ENCODE results near the gene TPSD1. TPM values are rescaled to one million over a fixed set of nuclear protein-coding genes. Genes with fewer than 3 reads are reported as not detected.

The TPSD1 gene
- polyA plus RNA-seq, 1 of the 3 experiments (the other 2 are of a cell fraction), result not detected

DNA sequence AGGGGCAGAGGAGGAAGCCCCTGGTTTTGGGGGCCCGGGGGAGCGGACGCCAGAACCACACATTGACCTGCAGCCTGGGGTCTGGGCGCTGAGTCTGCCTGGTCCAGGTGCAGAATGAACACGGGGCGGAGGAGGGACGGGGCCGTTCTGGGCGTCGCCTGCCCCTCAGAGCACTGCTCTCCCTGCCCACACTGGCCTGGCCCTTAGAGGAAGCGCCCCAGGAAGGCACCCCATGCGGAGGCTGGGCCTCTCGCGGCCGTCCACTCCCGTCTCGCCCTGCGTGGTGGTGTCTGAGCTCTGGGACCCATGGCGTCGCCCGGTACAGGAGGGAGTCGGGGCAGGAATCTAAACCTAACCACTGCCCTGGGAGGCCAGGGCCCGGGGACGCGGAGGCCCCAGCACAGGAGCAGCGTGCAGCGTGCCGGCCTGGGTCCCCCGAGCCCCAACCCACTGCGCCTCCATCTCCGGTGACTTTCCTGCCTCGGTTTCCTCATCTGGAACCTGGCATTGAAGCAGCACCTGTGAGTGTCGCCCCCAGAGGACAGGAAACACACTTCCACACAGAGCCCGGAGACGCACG lies 4.3 kb downstream of the TPSD1 start:
- H3F3A ChIP-seq (replicated peaks; ENCODE audit: insufficient read depth), result peaks cover 10% of the 10 kb centered on the region
- ChIA-PET CTCF (interaction anchor here (1.0 to 1.1 kb wide), 2 partner anchors 22 to 87 kb away, joined by 3 read pairs; no protein-coding TSS in a partner anchor), POLR2A (no interaction called here)
- H3K36me3 ChIP-seq (replicated peaks in 1 of 2; ENCODE audit: control insufficient read depth in 1 of 2, insufficient read depth in 2 of 2, low read length in 1 of 2), result no peaks in the 10 kb centered on the region
- H3K4me1 ChIP-seq (ENCODE audit: control insufficient read depth in 1 of 2, insufficient read depth in 2 of 2, low read depth in 1 of 2, low read length in 1 of 2), result peaks cover 0 to 2% of the 10 kb centered on the region in 2 experiments; a peak in 1 of 4 replicates
- no peak overlapping the region for H3K9ac ChIP-seq
- no peaks in the 10 kb centered on the region for H3K9me3 ChIP-seq
- no peaks in the 10 kb centered on the region for H3K79me2 ChIP-seq (ENCODE audit: insufficient read depth)
- TF ChIP-seq, protein P1, sequence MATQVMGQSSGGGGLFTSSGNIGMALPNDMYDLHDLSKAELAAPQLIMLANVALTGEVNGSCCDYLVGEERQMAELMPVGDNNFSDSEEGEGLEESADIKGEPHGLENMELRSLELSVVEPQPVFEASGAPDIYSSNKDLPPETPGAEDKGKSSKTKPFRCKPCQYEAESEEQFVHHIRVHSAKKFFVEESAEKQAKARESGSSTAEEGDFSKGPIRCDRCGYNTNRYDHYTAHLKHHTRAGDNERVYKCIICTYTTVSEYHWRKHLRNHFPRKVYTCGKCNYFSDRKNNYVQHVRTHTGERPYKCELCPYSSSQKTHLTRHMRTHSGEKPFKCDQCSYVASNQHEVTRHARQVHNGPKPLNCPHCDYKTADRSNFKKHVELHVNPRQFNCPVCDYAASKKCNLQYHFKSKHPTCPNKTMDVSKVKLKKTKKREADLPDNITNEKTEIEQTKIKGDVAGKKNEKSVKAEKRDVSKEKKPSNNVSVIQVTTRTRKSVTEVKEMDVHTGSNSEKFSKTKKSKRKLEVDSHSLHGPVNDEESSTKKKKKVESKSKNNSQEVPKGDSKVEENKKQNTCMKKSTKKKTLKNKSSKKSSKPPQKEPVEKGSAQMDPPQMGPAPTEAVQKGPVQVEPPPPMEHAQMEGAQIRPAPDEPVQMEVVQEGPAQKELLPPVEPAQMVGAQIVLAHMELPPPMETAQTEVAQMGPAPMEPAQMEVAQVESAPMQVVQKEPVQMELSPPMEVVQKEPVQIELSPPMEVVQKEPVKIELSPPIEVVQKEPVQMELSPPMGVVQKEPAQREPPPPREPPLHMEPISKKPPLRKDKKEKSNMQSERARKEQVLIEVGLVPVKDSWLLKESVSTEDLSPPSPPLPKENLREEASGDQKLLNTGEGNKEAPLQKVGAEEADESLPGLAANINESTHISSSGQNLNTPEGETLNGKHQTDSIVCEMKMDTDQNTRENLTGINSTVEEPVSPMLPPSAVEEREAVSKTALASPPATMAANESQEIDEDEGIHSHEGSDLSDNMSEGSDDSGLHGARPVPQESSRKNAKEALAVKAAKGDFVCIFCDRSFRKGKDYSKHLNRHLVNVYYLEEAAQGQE (IDR thresholded peaks at IDR 0.05; ENCODE audit: low read depth, low read length), result no peak
- no peak for TF ChIP-seq TCF12 (IDR thresholded peaks at IDR 0.05)
- no peak for TF ChIP-seq RCOR1 (IDR thresholded peaks at IDR 0.05; ENCODE audit: low read length)
- no peak for TF ChIP-seq MXI1 (IDR thresholded peaks at IDR 0.05; ENCODE audit: low read depth, low read length)
- no peak for TF ChIP-seq IRF3 (IDR thresholded peaks at IDR 0.05; ENCODE audit: low read depth, low read length)
- no peak for TF ChIP-seq CTCF (IDR thresholded peaks at IDR 0.05)
- TF ChIP-seq POLR2AphosphoS5 (IDR thresholded peaks at IDR 0.05; ENCODE audit: low read depth, low read length), result no peak
- no peak for TF ChIP-seq JUND (IDR thresholded peaks at IDR 0.05)
- TF ChIP-seq USF1 (IDR thresholded peaks at IDR 0.05; ENCODE audit: borderline replicate concordance, low read depth), result no peak
- TF ChIP-seq RAD21 (IDR thresholded peaks at IDR 0.05; ENCODE audit: low read length), result no peak
- no peak for TF ChIP-seq FOSL2 (IDR thresholded peaks at IDR 0.05; ENCODE audit: borderline replicate concordance, low read depth)
- WGBS (ENCODE audit: low lambda C conversion rate), result 55% methylated on average over 10 of the region's 36 CpGs
- no peak overlapping the region for H3K27ac ChIP-seq (ENCODE audit: low read depth in 2 of 2, low read length in 1 of 2)
- no peak overlapping the region for H3K4me3 ChIP-seq (ENCODE audit: low read depth in 2 of 2, low read length in 1 of 2)
- H2AFZ ChIP-seq (ENCODE audit: low read depth), result no peak overlapping the region
- no peaks in the 10 kb centered on the region for H4K20me1 ChIP-seq (ENCODE audit: insufficient read depth)
- no peak for DNase-seq
- H3K9me2 ChIP-seq, result no peaks in the 10 kb centered on the region
- H3K4me2 ChIP-seq, result no peak overlapping the region
- peaks cover 57% of the 10 kb centered on the region for H3K27me3 ChIP-seq (ENCODE audit: insufficient read depth)
